ELF-1 (cell line): ENCODE measurements around the gene GNAT1.
"Not testable (repeated sequence)": the region's sequence is repeated elsewhere in the genome, so short reads cannot be mapped to it uniquely, and the experiment has no call there.

ENCODE experiments used
- DNase-seq: peaks from one replicate; pipeline ENCODE4 v3.0.0-alpha.2; 2016; ENCODE audit warnings: low read depth, low spot score

The GNAT1 gene

DNA sequence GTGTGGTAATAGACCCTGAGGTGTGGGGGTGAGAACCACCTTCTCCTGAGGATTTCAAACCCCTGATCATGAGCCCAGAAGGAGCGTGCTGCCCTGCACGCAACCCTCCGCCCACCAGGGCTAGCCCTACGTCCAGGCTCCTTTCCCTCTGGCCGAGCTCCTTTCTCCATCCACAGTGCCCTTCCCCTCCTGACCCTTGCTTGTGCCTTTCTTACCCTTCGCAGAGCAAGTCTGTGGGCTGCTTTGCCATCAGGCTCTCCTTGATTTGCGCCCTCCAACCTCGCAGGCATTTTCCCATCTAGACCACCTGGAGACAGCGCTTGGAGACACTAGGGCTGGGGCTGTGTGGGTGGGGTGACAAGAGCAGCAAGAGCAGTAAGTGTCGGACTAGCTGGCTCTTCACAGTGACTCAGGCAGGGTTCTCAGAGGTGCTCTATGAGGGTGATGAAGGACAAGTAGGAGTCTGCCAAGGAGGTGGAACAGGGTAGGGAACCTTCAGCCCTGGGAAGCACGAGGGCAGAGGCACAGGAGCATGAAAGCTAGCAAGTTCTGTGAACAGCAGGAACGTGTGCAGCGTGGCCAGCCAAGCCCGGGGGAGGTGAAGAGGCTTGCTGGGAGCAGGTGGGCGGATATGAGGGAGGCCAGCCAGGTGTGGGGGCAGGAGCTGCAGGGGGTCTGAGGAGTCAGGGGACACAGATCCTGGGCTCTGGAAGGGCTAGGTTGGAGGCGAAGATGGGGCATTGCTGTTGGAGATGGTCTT is 11.1 kb downstream of the GNAT1 start:
- DNase-seq: no peak

- DNase-seq: no peak
Measured at GRCh38 chr3:50203113-50203808, 11.9 kb downstream of the GNAT1 start.

DNA sequence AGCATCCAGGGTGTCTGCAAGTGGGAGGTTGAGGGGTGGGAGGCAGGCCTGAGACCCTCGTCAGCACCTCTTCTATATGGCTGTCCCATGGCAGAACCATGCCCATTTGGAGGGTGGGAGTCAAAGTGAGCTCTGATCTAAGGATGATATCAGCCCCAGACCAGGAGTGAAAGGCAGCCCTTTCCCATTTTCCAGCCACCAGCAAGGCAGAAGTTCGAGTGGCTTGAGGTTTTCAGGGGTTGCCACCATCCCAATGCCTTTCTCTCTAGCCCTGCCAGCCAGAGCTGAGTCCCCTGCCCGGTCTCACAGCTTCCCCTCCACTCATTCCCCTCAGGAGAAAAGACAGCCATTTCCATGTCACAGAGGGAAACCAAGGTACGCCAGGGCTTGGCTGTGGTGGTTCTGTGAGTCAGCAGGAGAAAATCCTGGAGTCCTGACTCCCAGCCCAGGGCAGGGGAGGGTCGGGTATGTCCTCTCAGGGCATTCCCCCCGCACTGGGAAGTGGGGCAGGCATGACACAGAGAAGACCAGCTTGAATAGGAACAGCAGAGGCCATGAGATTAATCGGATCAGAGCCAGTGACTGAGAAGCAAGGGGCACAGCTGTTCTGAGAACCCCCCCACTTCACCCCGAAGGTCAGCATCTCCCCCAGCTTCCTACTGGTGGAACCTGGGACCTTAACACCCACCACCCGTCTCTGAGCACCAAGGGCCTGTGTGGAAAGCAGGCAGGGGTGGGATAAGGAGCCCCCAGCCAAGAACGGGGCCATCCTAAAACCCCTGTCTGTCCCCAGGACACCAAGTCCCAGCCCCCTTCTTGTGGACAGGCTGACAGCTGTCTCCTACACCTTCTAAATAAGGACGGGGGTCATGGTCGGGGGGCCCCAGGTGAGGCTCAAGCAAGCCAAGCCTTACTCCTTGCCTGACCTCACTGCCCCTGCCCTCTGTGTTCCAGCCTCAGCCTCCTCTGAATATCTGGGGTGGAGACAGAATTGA is 12.7 kb downstream of the GNAT1 start:
- no peak for DNase-seq

- no peak for DNase-seq
Measured at GRCh38 chr3:50204804-50205412, 13.5 kb downstream of the GNAT1 start, which contains the start of gene SLC38A3. Gene SLC38A3, plus strand, starts transcription at chr3:50205271. Its CDS starts 8,929 bp downstream, at chr3:50214200.

- peak; percentile 75 for DNase-seq
Measured at GRCh38 chr3:50205413-50206276, 14.2 kb downstream of the GNAT1 start.

DNA sequence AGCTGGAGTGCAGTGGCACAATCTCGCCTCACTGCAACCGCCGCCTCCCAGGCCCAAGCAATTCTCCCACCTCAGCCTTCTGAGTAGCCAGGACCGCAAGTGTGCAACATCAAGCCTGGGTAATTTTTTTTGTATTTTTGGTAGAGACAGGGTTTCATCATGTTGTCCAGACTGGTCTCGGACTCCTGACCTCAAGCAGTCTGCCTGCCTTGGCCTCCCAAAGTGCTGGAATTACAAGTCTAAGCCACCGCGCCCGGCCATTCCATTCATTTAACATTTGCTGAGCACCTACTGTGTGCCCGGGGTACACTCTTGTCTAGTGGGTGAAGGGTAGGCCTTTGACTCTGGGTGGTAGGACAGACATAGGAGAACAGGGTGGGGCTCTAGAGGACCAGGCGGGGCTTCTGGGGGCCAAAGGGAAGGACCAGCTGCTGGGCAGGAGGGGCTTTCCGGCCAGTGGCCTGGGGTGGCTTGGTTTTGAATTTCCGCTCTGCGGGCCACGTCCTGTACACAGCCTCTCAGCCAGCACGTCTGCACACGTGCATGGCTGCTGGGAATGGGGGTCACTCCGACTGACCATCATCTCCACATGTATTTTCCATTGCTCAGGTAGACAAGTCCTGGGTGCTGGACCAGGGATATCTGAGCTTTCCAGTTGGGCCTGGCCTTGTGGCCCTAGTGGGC is 16.1 kb downstream of the GNAT1 start:
- DNase-seq: no peak

DNA sequence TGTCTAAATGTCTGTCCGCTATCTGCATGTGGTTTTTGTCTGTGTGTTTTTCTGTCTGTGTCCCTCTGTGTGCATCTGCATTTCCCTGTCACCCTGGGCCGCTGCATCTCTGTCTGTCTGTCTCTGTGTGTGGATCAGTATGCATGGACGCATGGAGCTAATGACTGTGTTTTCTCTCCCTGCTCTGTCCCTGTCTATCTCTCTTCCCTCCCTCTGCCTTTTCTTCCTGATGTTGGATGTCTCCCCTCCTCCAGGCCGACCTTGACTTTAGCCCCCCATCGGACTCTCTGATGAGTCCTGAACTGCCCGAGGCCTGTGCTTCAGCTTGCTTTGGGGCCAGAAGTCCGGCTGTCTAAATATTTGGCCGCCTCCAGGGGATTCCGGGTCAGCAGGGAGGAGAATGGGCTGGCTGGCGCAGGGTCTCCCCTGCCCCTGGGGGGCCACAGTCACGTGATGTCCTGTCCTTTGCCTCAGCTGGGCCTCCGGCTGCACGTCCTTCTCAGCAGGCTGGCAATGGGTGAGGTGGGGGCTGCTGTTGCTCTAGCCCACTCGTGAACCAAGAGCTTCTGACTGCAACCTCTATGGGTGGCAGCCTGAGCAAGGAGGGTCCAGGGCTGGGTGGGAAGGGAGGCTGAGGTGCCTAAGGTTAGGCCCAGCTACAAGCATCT is 17.4 kb downstream of the GNAT1 start:
- DNase-seq: no peak

DNA sequence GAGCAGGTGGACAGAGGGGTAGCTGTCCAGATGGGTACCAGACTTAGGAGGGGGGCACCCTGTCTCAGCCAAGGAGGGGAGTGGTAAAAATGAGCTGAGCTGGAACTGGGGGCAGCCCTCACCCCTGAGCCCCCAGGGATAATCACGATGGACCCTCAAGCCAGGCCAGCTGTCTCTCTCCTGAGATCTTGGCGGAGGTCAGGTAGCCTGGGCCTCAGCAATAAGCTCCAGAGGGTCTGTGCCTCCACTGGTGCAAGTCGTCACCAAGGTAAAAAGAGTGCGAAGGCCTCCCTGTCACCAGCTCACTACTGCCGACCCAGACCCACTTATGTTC is 18.7 kb downstream of the GNAT1 start:
- no peak for DNase-seq

GRCh38 chr3:50210510-50211367 is 19.3 kb downstream of the GNAT1 start:
- DNase-seq: peak; percentile 72

DNA sequence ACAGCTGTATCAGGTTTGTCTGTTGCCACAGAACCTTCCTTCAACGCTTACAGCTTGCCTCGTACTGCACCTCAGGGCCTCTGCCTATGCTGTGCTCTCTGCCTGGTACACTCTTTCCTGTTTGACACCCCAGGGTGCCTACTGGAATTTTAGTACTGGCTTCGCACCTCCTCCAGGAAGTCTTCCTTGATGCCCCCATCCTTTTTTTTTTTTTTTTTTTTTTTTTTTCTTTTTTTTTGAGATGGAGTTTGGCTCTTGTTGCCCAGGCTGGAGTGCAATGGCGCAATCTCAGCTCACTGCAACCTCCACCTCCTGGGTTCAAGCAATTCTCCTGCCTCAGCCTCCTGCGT is 19.9 kb downstream of the GNAT1 start:
- not testable (repeated sequence) for DNase-seq

DNA sequence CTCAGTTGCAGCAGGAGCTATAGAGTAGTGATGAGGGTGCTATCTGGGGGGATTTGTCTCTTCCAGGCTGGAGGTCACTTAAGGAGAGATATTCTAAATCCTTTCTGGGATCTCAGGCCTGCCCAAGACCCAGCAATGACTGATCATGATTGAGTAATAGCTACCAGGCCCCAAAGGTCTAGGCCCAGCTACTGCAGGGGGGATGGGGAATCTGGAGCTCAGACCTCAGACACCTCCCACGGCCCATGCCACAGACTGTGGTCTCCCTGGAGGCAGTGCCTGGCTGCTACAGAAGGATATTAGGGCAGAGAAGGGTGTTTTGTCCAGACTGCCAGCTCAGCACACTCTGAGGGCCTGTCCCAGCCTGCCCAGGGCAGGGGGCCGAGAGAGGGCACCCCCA is 20.5 kb downstream of the GNAT1 start:
- DNase-seq: no peak

- no peak for DNase-seq
Measured at GRCh38 chr3:50212502-50212901, 21.1 kb downstream of the GNAT1 start.

DNA sequence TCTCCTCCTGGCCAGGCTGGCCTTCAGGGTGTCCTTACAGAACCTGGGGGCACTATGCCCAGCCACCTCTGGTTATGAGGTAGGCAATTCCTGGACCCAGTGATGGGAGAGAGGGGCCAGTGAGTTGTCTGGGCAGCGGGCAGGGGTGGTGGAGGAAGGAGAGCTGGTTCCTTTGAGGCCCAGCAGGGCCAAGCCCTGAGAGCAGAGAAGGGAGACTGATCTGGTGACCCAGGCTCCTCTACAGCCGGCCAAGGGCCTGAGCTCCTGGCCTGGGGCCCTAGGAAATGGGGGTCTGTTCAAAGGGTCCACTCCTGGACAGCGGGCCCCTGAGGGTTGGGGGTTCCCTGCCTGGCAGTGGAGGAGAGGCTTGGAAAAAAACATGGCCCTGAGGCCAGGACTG is 21.6 kb downstream of the GNAT1 start:
- DNase-seq: no peak

GRCh38 chr3:50213373-50213772 is 22.0 kb downstream of the GNAT1 start:
- DNase-seq: no peak

- no peak for DNase-seq
Measured at GRCh38 chr3:50214824-50215223, 23.4 kb downstream of the GNAT1 start.

DNA sequence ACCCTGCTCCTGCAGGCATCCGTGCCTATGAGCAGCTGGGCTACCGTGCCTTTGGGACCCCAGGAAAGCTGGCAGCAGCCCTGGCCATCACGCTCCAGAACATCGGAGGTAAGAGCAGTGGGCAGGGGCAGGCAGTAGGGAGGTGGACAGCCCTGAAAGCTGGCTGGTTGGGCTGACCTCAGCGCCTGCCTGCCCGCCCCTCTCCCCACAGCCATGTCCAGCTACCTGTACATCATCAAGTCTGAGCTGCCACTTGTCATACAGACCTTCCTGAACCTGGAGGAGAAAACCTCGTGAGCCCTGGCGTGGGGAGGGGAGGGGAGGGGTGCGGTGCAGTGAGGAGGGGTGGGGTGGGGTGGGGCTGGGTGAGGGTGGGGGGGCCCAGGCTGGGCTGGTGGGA is 24.1 kb downstream of the GNAT1 start:
- DNase-seq: peak; percentile 62

DNA sequence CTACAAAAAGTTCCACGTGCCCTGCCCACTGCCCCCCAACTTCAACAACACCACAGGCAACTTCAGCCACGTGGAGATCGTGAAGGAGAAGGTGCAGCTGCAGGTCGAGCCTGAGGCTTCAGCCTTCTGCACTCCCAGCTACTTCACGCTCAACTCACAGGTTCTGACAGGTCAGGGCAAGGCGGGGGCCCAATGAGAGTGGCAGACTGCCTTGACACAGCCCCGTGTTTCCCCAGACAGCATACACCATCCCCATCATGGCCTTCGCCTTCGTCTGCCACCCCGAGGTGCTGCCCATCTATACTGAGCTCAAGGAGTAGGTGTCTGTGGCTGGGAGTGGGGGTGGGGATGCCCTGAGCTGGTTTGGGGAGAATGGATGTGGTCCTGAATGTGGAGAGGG is 26.3 kb downstream of the GNAT1 start:
- DNase-seq: no peak

DNA sequence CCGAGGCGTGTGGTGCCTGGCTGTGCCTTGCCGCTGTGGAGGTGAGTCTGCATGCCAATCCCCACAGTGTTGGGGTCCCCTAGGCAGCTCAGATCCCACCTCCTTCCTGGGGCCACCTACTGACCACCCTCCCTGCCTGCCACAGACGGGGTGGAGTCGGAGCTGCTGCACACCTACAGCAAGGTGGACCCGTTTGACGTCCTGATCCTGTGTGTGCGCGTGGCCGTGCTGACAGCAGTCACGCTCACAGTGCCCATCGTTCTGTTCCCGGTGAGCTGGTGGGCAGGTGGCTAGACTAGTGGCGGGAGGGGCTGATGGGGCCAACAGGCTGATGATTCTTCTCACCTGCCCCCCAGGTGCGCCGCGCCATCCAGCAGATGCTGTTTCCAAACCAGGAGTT is 27.0 kb downstream of the GNAT1 start:
- no peak for DNase-seq

- DNase-seq: no peak
Measured at GRCh38 chr3:50219285-50219684, 27.9 kb downstream of the GNAT1 start.
